HG03521 (cell line): Measurements from ENCODE around the gene NELL1.

Experiments
- ATAC-seq: cut with Tn5 transposase; IDR thresholded peaks from one replicate; pipeline ENCODE4 v1.9.1; 2021; ENCODE audit warnings: mild to moderate bottlenecking, moderate library complexity; ENCODE audit not compliant: unreplicated experiment

The NELL1 gene

DNA sequence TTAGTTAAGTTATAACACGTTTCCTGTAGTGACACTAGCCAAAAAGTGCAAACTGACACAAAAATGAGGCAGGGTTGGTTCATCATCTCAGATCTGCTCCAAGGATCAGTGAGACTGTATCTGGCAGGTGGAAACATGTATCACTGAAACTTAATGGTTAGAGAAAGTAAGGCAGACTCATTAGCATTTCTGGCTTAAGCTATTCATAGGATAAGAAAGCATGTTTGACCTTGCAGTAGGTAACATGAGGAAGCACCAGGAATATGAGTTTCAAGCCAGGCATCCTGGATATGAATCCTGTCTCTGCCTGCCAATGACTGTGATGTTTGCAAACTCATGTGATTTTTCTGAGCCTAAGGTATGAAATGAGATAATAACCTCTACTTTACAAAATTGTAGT lies 732.1 kb downstream of the NELL1 start:
- no peak for ATAC-seq

GRCh38 chr11:21402274-21402673 lies 732.9 kb downstream of the NELL1 start:
- no peak for ATAC-seq

DNA sequence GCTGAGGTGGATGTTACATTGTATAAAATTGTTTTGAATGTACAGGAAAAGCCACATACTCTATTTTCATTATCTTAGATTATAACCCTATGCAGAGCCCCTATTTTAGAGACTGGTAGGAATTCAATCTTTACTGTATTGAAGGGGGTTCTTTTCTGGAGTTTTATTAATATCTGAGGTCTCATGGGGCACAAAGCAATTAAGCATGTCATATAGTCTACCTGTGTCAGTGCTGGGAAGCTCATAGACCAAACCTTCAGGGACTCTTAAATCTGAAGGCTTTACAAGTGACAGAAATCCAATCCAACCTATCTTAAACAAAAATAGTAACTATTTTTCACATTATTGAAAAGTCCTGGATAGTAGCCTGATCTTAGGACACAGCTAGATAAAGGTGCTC lies 733.7 kb downstream of the NELL1 start:
- ATAC-seq, result no peak

- ATAC-seq, result no peak
These were observed 736.0 kb downstream of the NELL1 start for GRCh38 chr11:21405422-21405821.

DNA sequence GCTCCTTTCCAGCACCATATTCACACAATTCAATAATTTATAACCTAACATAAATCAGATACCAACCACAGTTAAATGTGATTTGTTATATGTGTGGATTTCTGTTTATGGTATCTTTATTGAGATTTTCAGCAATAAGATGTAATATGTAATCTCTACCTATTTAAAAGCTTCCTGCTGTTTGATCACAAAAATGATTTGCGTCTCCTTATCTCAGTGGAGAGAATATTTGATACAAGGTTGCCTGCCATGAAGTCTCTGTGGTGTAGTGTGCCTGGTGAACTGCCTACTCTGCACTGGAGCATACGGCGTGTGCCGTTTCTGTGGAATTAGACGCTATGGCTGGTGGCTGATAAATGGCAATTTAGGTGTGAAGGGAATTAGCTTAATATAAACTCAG lies 741.1 kb downstream of the NELL1 start:
- ATAC-seq, result no peak

GRCh38 chr11:21411104-21411503 lies 741.7 kb downstream of the NELL1 start:
- ATAC-seq, result no peak

DNA sequence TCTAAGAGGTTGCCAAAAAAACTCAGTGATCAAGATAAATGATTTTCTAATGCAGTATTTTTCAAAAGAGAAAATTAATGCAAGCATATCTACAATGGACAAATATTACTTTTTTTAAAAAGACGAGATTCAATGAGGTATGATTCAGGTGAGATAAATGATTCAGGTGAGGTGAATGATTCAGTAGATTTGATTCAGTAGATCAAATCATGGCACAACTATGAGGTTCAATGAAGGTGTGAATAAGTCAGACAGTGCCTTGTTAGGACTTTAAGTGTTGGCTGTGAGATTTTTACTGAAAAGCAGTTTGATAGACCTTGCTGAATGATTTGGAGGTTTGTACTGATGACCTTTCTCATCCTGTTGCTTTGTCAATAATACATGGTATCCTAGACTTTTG lies 742.2 kb downstream of the NELL1 start:
- no peak for ATAC-seq

DNA sequence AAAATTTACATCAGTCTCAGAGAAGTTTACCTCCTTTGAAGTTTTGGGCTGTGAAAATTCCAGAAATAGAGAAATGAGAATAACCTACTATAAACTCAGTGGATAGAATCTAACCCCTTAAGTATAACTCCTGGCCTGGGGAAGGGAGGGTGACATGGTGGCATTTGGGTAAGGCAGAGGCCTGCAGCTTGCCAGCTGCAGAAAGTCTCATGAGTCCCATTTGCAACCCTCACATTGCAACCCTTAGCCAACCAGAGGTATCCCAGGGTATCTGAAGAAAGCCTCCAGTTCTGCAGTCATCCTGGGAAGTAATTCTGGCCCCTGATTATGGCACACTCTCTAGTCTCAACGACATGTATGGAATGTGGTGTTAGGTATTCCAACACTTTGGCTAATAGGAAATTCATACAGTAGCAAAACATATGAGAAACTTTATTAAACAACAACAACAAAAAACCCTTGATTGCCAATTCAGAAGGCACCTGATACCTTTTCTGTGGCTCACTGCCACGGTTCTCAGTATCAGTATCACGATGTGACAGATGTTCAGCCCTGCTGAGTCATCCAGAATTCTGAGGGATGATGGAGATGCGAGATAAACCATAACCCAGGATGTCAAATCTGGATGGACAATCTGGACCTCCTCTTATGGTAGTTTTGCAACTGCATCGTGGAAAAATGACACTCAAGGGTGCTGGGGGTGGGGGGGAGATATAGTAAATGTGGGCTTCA lies 743.4 kb downstream of the NELL1 start:
- no peak for ATAC-seq

DNA sequence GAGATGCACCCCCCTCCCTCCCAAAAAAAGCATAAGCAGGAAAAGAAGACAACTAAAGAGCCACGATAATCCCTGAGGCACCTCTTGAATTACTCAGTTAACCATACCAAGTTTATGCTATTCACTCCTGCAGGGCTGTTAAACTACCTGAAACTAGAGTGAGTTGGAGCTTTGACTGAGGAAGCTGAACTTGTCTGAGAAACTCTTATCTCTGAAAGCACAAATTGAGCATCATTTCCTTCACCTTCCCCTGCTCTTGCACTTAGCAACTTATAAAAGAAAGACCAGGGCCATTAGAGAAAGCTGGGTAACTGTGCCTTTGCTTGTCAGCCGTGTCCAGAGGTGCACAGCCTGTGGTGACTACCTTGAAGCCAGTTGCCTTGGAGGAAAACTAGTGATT lies 745.6 kb downstream of the NELL1 start:
- ATAC-seq, result no peak

GRCh38 chr11:21415606-21416005 lies 746.2 kb downstream of the NELL1 start:
- no peak for ATAC-seq

- ATAC-seq, result no peak
These were observed 752.4 kb downstream of the NELL1 start for GRCh38 chr11:21421711-21422329.

DNA sequence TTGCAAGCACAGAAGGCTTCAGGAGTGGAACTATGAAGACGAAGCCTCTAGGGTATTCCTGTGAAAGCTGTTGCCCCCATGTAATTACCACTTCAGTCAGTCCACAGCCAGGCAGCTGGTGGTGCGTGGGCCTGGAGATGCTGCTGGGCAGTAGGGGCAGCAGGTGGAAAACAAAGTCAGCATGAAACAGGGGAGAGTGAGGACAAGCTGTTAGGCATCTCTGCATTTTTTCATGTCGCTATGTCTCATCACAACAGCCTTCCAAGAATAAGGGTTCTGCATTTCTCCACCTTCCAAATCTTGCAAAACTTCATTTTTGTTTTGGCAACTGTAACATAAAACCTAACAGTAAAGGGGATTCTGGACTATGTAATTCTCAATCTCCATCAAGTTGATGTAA lies 757.5 kb downstream of the NELL1 start:
- ATAC-seq, result no peak

- no peak for ATAC-seq
These were observed 758.3 kb downstream of the NELL1 start for GRCh38 chr11:21427726-21428125.

DNA sequence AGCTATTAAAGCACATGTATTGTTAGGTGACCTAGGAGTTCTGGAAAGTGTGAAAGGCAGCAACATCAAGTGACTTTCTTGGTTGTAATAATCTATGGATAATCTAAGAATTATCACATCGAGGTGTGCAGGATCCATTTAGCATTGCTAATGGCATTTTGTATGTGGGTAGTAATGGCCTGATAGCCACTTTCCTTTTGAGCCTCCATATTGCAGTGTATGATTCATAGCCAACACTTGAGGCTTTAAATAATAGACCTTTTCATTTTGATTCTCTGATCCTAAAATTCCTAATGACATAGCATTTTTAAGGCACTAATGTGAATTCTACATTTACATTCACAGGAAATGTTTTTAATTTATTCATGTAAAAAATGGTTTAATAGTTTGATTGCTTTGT lies 759.4 kb downstream of the NELL1 start:
- ATAC-seq, result no peak

DNA sequence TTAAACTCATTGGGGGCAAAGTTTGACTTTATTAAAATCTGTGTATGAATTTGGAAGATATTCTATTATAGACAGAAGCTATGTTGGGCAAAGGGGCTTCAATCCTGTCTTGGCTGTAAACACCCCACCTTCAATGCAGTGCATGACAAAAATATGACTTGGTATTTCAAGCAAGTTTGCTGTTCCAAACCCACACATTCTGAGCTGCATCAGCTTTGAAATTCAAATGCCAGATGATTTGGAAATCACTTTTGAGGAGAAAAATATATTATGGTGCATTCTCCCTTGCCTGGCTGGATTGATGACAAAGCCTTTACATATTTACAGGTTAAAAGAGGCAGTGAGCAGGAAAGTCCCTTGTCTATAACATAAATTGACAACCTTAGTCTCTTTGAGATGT lies 760.0 kb downstream of the NELL1 start:
- ATAC-seq, result no peak

- ATAC-seq, result no peak
These were observed 761.2 kb downstream of the NELL1 start for GRCh38 chr11:21430537-21430936.

GRCh38 chr11:21446939-21447590 lies 777.7 kb downstream of the NELL1 start:
- no peak for ATAC-seq

DNA sequence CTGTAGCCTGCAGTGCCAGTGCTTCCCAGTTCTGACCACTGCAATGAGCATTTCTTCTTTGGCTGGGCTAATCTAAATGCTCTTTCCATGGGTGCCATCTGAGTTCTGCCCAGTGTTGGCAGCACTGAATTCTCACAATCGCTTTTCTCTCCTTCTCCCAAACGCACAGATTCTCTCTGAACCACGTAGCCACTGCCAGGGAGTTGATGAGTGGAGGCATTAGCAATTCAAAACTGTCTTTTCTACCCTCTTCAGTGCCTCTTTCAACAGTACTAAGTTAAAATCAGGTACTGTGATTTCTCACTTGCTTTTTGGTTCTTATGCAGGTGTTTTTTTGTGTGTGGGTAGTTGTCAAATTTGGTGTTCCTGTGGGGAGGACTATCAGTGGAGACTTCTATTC lies 778.5 kb downstream of the NELL1 start:
- ATAC-seq, result no peak

GRCh38 chr11:21456186-21456585 lies 786.8 kb downstream of the NELL1 start:
- ATAC-seq, result no peak

DNA sequence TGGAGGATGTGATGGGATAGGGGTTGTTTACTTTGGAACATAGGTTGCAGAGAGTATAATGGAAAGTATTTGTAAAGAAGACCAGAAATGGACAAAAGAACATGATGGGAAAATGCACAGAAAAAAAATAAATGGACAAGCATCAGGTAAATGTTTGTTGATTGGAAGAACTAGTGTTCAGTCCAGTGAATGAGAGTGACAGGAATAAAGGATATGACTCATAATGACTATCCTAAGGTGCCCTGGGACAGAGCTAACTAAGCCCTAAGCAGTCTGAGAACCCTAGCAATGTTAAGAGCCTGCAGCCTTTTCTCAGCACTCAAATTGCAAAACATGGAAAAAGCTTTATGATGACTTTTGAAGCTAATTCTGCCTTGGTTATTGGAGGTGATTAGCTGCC lies 790.7 kb downstream of the NELL1 start:
- ATAC-seq, result no peak

DNA sequence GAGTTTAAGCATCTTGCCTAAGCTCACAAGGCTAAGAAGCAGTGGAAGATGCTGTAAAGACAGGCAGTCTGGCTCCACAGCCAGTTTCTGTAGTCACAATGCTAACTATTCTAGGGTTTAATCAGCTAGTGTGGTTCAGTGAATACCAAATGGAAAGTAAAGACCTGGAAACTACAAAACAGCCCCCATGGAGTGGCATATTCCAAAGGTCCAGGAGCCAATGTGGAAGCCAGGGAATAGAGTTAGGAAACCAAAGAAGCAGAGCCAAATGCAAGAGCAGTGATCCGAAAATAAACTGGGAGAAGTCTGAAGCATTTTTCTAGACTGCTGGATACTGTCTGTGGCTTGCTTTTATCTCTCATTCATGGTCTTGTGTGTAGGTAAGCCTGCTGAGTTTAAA lies 792.3 kb downstream of the NELL1 start:
- no peak for ATAC-seq

GRCh38 chr11:21464601-21465193 lies 795.3 kb downstream of the NELL1 start:
- no peak for ATAC-seq
